GM10248 (cell line): ENCODE data around the gene CCDC33.

ENCODE experiments used
- CTCF ChIA-PET: fragments of 300-600 bp; sonication (Branson Sonifier 250); formaldehyde crosslinking; extraction: SDS; loops from one replicate; lab custom pipeline; 2021; ENCODE audit warnings: antibody characterized with exemption; lab: Yijun Ruan, JAX
- POLR2A ChIA-PET: fragments of 350-650 bp; sonication (Branson Sonifier 250); formaldehyde crosslinking; extraction: SDS; loops from one replicate; lab custom pipeline; 2020; ENCODE audit warnings: antibody characterized with exemption; lab: Yijun Ruan, JAX
- DNase-seq: peaks from one replicate; pipeline ENCODE4 v3.0.0; 2012; ENCODE audit errors: extremely low spot score
- TF ChIP-seq, protein P1 (sequence below): IDR thresholded peaks from 2 replicates; pipeline ENCODE4 v1.5.1; 2012; ENCODE audit warnings: mild to moderate bottlenecking, low read depth; ENCODE audit errors: extremely low read depth, missing control alignments, control extremely low read depth

The CCDC33 gene

DNA sequence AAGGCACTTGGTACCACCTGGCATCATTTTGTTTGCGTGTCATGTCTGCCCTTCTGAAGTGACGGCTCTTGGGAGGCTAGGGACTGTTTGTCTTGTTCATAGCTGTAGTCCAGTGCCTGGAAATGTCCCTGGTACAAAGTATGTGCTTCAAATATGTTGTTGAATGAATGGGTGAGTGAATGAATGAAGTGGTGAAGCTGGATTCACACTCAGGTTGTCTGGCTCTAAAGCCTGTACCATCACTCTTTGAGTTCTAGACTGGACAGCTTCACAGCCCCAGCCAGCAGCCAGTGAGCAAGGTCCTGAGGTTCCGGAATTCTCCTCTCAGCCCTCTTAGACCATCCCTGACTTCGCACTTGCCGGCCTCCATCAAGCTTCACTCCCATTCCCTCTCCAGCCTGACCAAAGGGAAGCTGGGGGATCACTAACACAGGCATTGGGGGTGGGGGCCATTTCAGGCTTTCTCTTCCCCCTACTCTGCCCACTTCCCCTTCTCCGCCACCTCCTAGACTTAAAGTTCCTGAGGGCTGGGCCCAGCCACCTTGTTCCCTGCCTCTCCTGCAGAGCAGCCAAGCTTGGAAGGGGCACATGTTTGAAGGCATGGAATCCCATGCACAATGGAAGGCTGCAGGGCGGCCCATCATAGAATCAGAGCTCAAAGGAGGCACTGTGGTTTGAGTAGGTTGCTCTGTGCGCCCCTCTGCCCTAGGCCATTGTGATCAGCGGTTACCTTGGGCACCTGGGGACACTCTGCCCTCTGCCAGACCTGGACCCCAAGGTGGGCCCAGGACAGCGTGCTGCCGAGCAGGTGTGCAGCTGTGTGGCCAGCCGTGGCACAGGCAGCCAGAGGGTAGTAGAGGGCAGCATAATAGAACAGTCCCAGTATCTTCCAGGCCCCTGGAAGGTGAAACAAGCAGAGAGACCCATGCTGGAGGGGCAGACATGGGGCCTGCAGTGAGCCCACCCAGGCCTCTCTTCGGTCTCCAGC is 41.3 kb upstream of the CCDC33 start:
- no peak for DNase-seq
- TF ChIP-seq, protein P1, sequence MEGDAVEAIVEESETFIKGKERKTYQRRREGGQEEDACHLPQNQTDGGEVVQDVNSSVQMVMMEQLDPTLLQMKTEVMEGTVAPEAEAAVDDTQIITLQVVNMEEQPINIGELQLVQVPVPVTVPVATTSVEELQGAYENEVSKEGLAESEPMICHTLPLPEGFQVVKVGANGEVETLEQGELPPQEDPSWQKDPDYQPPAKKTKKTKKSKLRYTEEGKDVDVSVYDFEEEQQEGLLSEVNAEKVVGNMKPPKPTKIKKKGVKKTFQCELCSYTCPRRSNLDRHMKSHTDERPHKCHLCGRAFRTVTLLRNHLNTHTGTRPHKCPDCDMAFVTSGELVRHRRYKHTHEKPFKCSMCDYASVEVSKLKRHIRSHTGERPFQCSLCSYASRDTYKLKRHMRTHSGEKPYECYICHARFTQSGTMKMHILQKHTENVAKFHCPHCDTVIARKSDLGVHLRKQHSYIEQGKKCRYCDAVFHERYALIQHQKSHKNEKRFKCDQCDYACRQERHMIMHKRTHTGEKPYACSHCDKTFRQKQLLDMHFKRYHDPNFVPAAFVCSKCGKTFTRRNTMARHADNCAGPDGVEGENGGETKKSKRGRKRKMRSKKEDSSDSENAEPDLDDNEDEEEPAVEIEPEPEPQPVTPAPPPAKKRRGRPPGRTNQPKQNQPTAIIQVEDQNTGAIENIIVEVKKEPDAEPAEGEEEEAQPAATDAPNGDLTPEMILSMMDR = no peak
- ChIA-PET POLR2A (no interaction called here), CTCF (interaction anchor here (1.1 to 1.7 kb wide), 3 partner anchors 16 to 113 kb away, joined by 3 to 4 read pairs (median 4); no protein-coding TSS in a partner anchor)

DNA sequence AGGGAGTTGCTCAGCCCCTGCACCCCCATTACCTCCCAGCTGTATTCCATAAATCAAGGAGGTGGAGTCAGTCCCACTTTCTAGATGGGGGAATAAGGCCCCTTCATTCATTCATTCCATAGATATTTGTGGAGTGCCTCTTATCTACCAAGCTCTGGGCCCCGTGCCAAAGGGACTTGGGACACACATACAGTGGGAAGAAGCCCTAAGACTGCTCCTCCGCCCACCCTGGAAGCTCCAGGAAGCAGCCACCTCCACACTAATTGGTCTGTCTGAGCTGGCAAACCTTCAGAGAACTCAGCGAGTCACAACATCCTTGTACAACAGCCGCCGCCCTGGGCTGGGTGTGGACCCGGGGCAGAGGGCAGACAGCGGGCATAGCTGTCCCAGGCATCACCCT is 40.0 kb upstream of the CCDC33 start:
- no peak for DNase-seq
- TF ChIP-seq, protein P1 = no peak
- ChIA-PET CTCF (interaction anchor here (1.1 to 1.2 kb wide), 2 partner anchors 20 to 108 kb away, joined by 3 to 4 read pairs; no protein-coding TSS in a partner anchor), POLR2A (no interaction called here)

DNA sequence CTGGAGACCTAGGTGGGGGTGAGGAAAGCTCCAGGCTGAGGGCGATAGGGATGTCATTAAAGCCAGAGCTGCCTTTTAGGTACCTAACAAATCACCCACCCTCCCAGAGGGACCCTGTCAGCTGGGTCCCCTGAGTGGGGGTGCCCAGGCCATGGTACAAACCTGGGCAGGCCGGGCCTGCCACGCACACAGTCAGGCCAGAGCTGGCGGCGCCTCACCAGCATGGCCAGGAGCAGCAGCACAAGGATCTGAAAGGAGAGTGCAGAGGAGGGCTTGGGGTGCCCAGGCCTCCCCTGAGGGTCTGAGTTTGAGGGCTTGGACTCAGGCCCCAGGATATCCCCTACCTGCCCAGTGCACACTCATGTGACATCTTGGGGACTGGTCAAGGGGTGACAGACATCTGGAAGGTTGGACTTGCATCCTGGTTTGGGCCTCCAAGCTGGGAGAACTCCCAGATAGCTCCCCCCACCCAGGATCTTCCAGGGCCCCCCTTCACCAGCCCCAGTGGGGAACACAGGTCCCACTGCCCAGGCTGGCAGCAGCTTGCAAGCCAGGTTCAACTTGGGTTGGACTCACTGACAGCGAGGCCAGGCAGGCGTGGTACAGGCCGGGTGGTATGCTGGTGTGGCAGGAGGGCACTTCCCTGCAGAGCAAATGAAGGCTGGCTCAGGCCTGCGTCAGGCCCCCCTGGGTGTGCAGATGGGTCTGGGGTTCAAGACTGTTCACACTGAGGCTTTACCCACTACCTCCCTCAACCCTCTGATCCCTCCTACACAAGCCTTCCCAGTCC is 38.8 kb upstream of the CCDC33 start:
- CTCF ChIA-PET = interaction anchor here (3.0 kb wide), 1 partner anchor 15 kb away, joined by 10 read pairs; no protein-coding TSS in a partner anchor
- POLR2A ChIA-PET = no interaction called here
- no peak for DNase-seq
- TF ChIP-seq, protein P1 = no peak

DNA sequence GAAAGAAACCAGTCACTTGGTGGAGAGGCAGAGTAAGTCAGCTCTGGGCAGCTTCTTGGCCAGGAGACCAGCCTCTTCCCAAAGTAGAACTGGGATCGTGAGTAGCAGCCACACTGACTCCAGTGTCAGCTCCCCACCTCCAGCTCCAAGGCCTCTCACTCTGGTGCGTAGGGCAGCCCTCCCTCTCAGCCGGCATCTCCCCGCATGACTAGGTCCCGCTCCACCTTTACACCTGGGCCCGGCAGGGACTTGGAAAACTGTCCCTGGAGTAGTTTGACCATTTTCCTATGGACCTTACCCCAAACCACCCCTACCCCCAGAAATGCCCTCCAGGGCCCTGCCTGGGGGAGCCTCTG is 36.9 kb upstream of the CCDC33 start:
- ChIA-PET POLR2A (no interaction called here), CTCF (interaction anchor here (0.9 to 3.0 kb wide), 2 partner anchors 13 to 123 kb away, joined by 3 to 10 read pairs; no protein-coding TSS in a partner anchor)
- DNase-seq = no peak
- TF ChIP-seq, protein P1 = no peak

DNA sequence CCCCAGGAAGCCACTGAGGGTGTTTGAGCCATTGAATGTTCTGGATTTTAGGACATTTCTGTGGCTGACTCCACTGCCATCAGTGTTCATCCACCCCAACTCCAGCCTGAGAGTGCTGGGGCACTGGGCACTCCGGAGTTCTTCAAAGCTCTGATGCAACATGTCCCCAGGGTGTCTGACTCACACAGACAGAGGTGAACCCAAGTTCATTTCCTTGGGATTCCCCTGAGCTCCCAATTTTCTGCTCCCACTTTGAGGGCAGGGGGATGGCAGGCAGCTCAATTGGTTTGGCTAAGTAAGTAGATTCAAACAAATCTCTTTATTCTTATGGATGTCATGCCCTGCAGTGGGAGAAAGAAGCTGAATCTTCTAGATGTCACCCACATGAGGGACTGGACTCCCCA is 35.7 kb upstream of the CCDC33 start:
- TF ChIP-seq, protein P1 = no peak
- ChIA-PET CTCF (interaction anchor here (0.9 to 3.0 kb wide), 6 partner anchors 12 to 122 kb away, joined by 3 to 10 read pairs (median 3); no protein-coding TSS in a partner anchor), POLR2A (no interaction called here)
- DNase-seq = no peak

DNA sequence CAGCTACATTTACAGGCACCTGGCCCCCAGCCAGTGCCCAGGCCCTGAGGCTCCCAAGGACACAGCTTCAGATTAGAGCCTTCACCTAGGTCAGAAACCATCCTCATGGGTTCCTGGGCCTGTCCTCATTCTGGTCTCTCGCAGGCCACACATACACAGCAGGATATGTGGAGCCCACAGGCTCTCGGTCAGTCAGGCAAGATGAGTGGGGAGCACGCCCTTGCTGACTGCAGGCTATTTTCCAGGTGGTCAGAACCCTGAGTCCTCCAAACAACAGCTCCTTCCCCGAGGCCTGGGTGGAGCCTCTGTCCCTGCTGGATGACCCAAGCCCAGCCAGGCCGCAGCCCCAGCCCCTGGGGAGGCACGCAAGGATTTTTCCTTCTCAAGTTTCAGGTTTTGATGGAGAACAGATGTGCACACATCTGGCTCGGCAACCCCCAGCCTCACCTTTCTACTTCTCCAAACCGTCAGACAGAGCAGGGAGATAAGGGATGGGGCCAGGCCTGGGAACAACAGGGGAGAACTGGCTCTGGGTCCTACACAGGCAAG is 35.2 kb upstream of the CCDC33 start:
- TF ChIP-seq, protein P1 = no peak
- POLR2A ChIA-PET = no interaction called here
- DNase-seq = no peak
- CTCF ChIA-PET = interaction anchor here (0.9 to 3.0 kb wide), 4 partner anchors 11 to 56 kb away, joined by 3 to 10 read pairs (median 4); no protein-coding TSS in a partner anchor
